B cell (primary cell): Measurements from ENCODE around the gene COMMD1. TPM values are rescaled to one million over a fixed set of nuclear protein-coding genes. Genes with fewer than 3 reads are reported as not detected.

Experiments
- ATAC-seq: fragments of 200-7000 bp; cut with Tn5 transposase; one replicate; pipeline ENCODE4 v1.10.0; 2021; ENCODE audit warnings: low read depth, mild to moderate bottlenecking, moderate number of reproducible peaks, moderate library complexity
- CTCF ChIA-PET: fragments of 350-600 bp; sonication (Branson Sonifier 250); formaldehyde crosslinking; loops from one replicate; lab custom pipeline; 2021; ENCODE audit warnings: antibody characterized with exemption, inconsistent platforms; lab: Charles Lee
- POLR2A ChIA-PET: fragments of 350-600 bp; sonication (Branson Sonifier 250); formaldehyde crosslinking; loops from one replicate; lab custom pipeline; 2021; ENCODE audit warnings: antibody characterized with exemption; lab: Charles Lee
- DNase-seq: peaks from one replicate; pipeline ENCODE4 v3.0.0; 2013
- H2AFZ ChIP-seq: 2 replicates; pipeline ENCODE4 v1.6.1; 2012; ENCODE audit warnings: mild to moderate bottlenecking, low read depth, low read length; ENCODE audit not compliant: insufficient read depth, poor library complexity, severe bottlenecking
- H3K27ac ChIP-seq, 2 donors: 1 replicate in 1 of 2; 2 replicates in 1 of 2; pipeline ENCODE4 v1.5.1; 2012 to 2013; ENCODE audit warnings: low read length in 2 of 2, mild to moderate bottlenecking in 2 of 2, moderate library complexity in 1 of 2
- H3K27me3 ChIP-seq, 4 experiments: fragments of 200-600 bp in 1 of 4; sonication (generic) in 1 of 4; replicated peaks in 1 of 4; 1 replicate in 2 of 4; 2 replicates in 2 of 4; pipeline versions ENCODE4 v1.6.1 to v1.7.0; 2013 to 2016; ENCODE audit warnings: low read length in 3 of 4, mild to moderate bottlenecking in 2 of 4, mixed read lengths in 1 of 4, moderate library complexity in 1 of 4; ENCODE audit not compliant: insufficient read depth in 4 of 4, control insufficient read depth in 3 of 4; ENCODE audit errors: control extremely low read depth in 1 of 4
- H3K36me3 ChIP-seq, 2 experiments: replicated peaks in 1 of 2; 1 replicate in 1 of 2; 2 replicates in 1 of 2; pipeline versions ENCODE4 v1.6.1 to v1.7.1; 2013; ENCODE audit warnings: low read length in 1 of 2; ENCODE audit not compliant: insufficient read depth in 2 of 2, control insufficient read depth in 1 of 2; ENCODE audit errors: control extremely low read depth in 1 of 2, extremely low read depth in 1 of 2
- H3K4me1 ChIP-seq, 2 donors: fragments of 200-600 bp in 1 of 2; sonication (generic) in 1 of 2; 1 replicate in 1 of 2; 2 replicates in 1 of 2; pipeline versions ENCODE4 v1.5.1 to v1.6.1; 2013 to 2017; ENCODE audit warnings: low read length in 2 of 2; ENCODE audit not compliant: control insufficient read depth in 2 of 2, insufficient read depth in 2 of 2
- H3K4me2 ChIP-seq: replicated peaks from 2 replicates; pipeline ENCODE3; 2012; ENCODE audit warnings: mild to moderate bottlenecking, low read depth, low read length; ENCODE audit not compliant: poor library complexity, severe bottlenecking
- H3K4me3 ChIP-seq, 5 experiments: fragments of 200-600 bp in 1 of 5; sonication (generic) in 1 of 5; 1 replicate in 3 of 5; 2 replicates in 2 of 5; pipeline versions ENCODE4 v1.5.1 to v1.7.0; 2011 to 2016; ENCODE audit warnings: low read length in 4 of 5, mild to moderate bottlenecking in 4 of 5, low read depth in 2 of 5, control low read depth in 1 of 5, moderate library complexity in 1 of 5; ENCODE audit not compliant: insufficient read depth in 1 of 5; ENCODE audit errors: control extremely low read depth in 1 of 5, extremely low read depth in 1 of 5
- H3K79me2 ChIP-seq: fragments of 200-600 bp; sonication (generic); one replicate; pipeline ENCODE4 v1.6.0; 2016; ENCODE audit warnings: low read length; ENCODE audit not compliant: control insufficient read depth, insufficient read depth
- H3K9ac ChIP-seq: fragments of 200-600 bp; sonication (generic); 2 replicates; pipeline ENCODE4 v1.6.1; 2017; ENCODE audit warnings: mild to moderate bottlenecking, low read length, moderate library complexity
- H3K9me3 ChIP-seq, 3 donors: one replicate each; pipeline versions ENCODE4 v1.6.1 to v1.7.1; 2013; ENCODE audit warnings: low read length in 2 of 3; ENCODE audit not compliant: control insufficient read depth in 2 of 3, insufficient read depth in 1 of 3; ENCODE audit errors: control extremely low read depth in 1 of 3
- H4K20me1 ChIP-seq: 2 replicates; pipeline ENCODE4 v1.6.0; 2012; ENCODE audit warnings: mild to moderate bottlenecking, low read length; ENCODE audit not compliant: insufficient read depth, control insufficient read depth, poor library complexity, severe bottlenecking
- H3K27ac Mint-ChIP-seq: one replicate; pipeline ENCODE4 v1.8.0; 2021; ENCODE audit warnings: mixed read lengths
- H3K27me3 Mint-ChIP-seq: one replicate; pipeline ENCODE4 v1.8.0; 2021; ENCODE audit warnings: mixed read lengths
- H3K4me1 Mint-ChIP-seq: one replicate; pipeline ENCODE4 v1.8.0; 2021; ENCODE audit warnings: mixed read lengths
- H3K4me3 Mint-ChIP-seq: one replicate; pipeline ENCODE4 v1.8.0; 2021; ENCODE audit warnings: mixed read lengths
- H3K9me3 Mint-ChIP-seq: one replicate; pipeline ENCODE4 v1.8.0; 2022; ENCODE audit warnings: mixed read lengths; ENCODE audit not compliant: insufficient read depth
- CTCF ChIP-seq: fragments of 200-600 bp; IDR thresholded peaks from one replicate; pipeline ENCODE4 v1.8.0; 2022; ENCODE audit warnings: antibody characterized with exemption, mild to moderate bottlenecking
- EZH2 ChIP-seq: IDR thresholded peaks from 2 replicates; pipeline ENCODE4 v1.6.1; 2012; ENCODE audit warnings: borderline replicate concordance, low read depth, mild to moderate bottlenecking, moderate library complexity, low read length; ENCODE audit not compliant: insufficient read depth, poor library complexity, severe bottlenecking
- WGBS: methylation state at CpG from one replicate; pipeline ENCODE4 v1.1.5; 2013; ENCODE audit warnings: missing lambda C conversion rate; ENCODE audit not compliant: insufficient coverage; 5-methylcytosine and 5-hydroxymethylcytosine counted together
- intact Hi-C: fragments of 100-400 bp; cut with micrococcal nuclease; formaldehyde crosslinking; loops from one replicate; pipeline ENCODE4 v1.10.0; 2022
- polyA plus RNA-seq: library from polyadenylated mRNA; depleted of rRNA; stranded (reverse); fragments of >200 nt; gene quantifications from 2 replicates; pipeline ENCODE4 v1.2.3, GENCODE V29; 2012
- total RNA-seq, 2 donors: library from RNA; stranded (reverse); fragments of 120-200 nt in 1 of 2; gene quantifications; 1 replicate in 1 of 2; 2 replicates in 1 of 2; pipeline versions ENCODE4 v1.2.3 to v1.2.4, GENCODE V29; 2013 to 2022

COMMD1 gene
- total and polyA plus RNA-seq, 2 donors (not counting 1 experiment from before 2014, with no cell fraction given): 20.6 to 25.1 TPM

- ATAC-seq (no peak), DNase-seq (no peak)
- H3K36me3 ChIP-seq: peaks cover 29 to 86% of the 10 kb centered on the region in 2 experiments
- intact Hi-C loops: no loop called here
- no peaks in the 10 kb centered on the region for H3K79me2 ChIP-seq
- TF ChIP-seq CTCF (no peak), EZH2 (no peak)
- no peak overlapping the region for H3K9ac ChIP-seq
- no CpG with 5 or more reads among the region's 1 CpG for WGBS
- H3K4me1 Mint-ChIP-seq: no peaks in the 10 kb centered on the region
- H3K4me2 ChIP-seq: no peak overlapping the region
- CTCF ChIA-PET: no interaction called here
- no peak overlapping the region for H3K4me3 Mint-ChIP-seq
- no peaks in the 10 kb centered on the region for H3K9me3 ChIP-seq
- H3K27me3 ChIP-seq: no peaks in the 10 kb centered on the region
- no peak overlapping the region for H3K27ac Mint-ChIP-seq
- H2AFZ ChIP-seq: no peak overlapping the region
- H4K20me1 ChIP-seq: peaks cover 4% of the 10 kb centered on the region
- no peaks in the 10 kb centered on the region for H3K9me3 Mint-ChIP-seq
- H3K4me3 ChIP-seq: no peak overlapping the region
- no peaks in the 10 kb centered on the region for H3K4me1 ChIP-seq
- no peaks in the 10 kb centered on the region for H3K27me3 Mint-ChIP-seq
- H3K27ac ChIP-seq: no peak overlapping the region
- POLR2A ChIA-PET: no interaction called here
Measured at GRCh38 chr2:61876400-61876799, 29.1 kb upstream of the COMMD1 start.

DNA sequence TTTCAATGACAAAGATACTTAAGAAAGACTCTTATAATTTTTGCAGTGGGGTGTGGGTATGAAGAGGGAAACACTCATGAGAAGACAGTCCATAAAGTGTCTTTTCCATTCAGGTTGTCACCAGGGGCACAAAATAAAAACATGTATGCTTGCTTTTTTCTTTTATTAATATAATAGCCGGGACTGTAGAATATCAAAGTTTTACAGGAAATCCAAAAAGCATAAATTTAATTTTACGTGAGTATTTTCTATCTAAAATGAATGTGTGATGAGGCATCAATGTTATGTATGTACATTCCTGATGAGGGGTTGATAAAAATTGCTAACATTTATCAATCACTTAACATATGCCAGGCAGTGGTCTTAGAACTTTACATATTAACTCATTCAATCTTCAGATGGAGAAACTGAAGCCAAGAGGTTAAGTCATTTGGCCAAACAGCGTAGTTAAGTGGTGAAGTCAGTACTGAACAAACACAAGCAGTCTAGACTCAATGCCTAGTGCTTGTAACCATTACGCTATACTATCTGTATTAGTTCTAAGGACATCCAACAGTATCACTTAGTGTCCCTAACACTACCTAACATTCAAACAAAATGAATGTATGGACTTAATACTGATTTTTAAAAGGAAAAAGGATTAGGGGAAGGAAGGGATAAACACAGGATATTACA is 27.8 kb upstream of the COMMD1 start:
- Mint-ChIP-seq H3K27ac (no peak overlapping the region), H3K4me1 (no peaks in the 10 kb centered on the region), H3K9me3 (no peaks in the 10 kb centered on the region), H3K27me3 (no peaks in the 10 kb centered on the region), H3K4me3 (no peak overlapping the region)
- Histone ChIP-seq H3K36me3 (peaks cover 22 to 80% of the 10 kb centered on the region in 2 experiments), H3K27me3 (no peaks in the 10 kb centered on the region), H3K79me2 (no peaks in the 10 kb centered on the region), H3K4me2 (no peak overlapping the region), H3K4me3 (no peak overlapping the region), H3K27ac (no peak overlapping the region), H4K20me1 (peaks cover 4% of the 10 kb centered on the region), H2AFZ (no peak overlapping the region), H3K9ac (no peak overlapping the region), H3K9me3 (no peaks in the 10 kb centered on the region), H3K4me1 (no peaks in the 10 kb centered on the region)
- TF ChIP-seq CTCF: no peak
- TF ChIP-seq EZH2: no peak
- ChIA-PET POLR2A (no interaction called here), CTCF (no interaction called here)
- ATAC-seq (no peak), DNase-seq (no peak)
- intact Hi-C loops: no loop called here
- 100% methylated on average over 1 of the region's 4 CpGs for WGBS
